Measurements from ENCODE around the gene GPATCH3. TPM values are rescaled to one million over a fixed set of nuclear protein-coding genes. Genes with fewer than 3 reads are reported as not detected.

The GPATCH3 gene
- total and polyA plus RNA-seq, 2 of the 8 experiments (the other 6 are each of a cell fraction or from before 2014, with no cell fraction given): 7.9 to 17.4 TPM

DNA sequence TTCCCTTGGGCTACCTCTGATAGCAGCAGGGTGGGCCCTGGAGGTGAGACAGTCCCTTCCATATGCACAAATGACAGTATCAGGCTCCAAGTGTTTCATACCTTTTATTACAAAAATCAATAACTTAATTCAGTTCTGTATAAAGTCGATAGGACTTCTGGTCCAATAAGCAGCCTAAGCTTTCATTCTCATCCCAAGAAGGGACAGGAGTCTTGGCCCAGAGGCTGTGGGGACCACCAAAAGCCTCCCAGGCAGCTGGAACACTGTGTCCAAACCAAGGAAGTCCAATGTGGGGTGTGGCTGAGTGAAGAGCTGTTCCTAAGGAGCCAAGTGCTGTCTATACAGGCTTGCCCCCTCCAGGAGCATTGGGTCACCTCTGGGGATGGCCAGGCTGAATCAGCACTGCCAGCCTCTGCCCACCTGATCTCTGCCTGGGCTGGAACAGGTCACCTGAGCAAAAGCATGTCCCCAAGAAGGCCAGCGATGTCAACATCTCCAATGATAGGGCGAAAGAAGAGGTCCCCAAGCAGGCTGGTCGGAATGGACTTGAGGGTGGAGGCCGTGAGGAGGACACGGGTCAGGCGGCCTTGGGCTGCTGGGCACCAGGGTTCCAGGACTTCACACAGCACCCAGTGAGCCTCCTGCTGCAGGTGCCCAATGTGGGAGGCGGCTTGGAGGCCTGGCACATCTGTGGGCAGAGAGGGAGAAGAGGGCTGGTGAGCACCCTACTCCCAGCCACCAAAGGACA is 11.3 kb upstream of the GPATCH3 start (continued):
- TF ChIP-seq EZH2 (IDR thresholded peaks at IDR 0.05; ENCODE audit: low read depth, low read length, severe bottlenecking): no peak
- TF ChIP-seq SP2 (IDR thresholded peaks at IDR 0.05; ENCODE audit: low read length): no peak

Data from H1 (cell line).